ENCODE measurements around the gene RFX7. TPM values are rescaled to one million over a fixed set of nuclear protein-coding genes. Genes with fewer than 3 reads are reported as not detected.

Gene RFX7
- total RNA-seq, 5 donors from 2014 or later (not counting 1 experiment from before 2014, with no cell fraction given): 23.3 to 30.4 (median 27.9) TPM

GRCh38 chr15:56175788-56176187, 67.9 kb downstream of the RFX7 start:
- Mint-ChIP-seq H3K4me1 (peaks cover 39 to 60% (median 50%) of the 10 kb centered on the region in 3 donors), H3K9me3 (peaks cover 4 to 5% (median 5%) of the 10 kb centered on the region in 3 donors), H3K27ac (peak overlapping the region in 1 of 2 donors; percentile 0), H3K4me3 (no peak overlapping the region), H3K36me3 (peaks cover 50% of the 10 kb centered on the region), H3K27me3 (no peaks in the 10 kb centered on the region)
- H3K36me3 ChIP-seq (ENCODE audit: control insufficient read depth in 2 of 2, extremely low read depth in 1 of 2, insufficient read depth in 1 of 2, low read length in 1 of 2): peaks cover 0 to 7% of the 10 kb centered on the region in 2 donors
- no CpG with 5 or more reads among the region's 1 CpG for WGBS (ENCODE audit: insufficient coverage)
- POLR2A ChIA-PET: interaction anchor here in 1 of 2 donors (0.5 kb wide), 1 partner anchor 194 kb away, joined by 3 read pairs; no protein-coding TSS in a partner anchor
- CTCF ChIA-PET: interaction anchor here in 1 of 2 donors (0.6 kb wide), 1 partner anchor 16 kb away, joined by 3 read pairs; no protein-coding TSS in a partner anchor
- ATAC-seq (replicated peaks in 1 of 4): no peak
- no peaks in the 10 kb centered on the region for H3K27me3 ChIP-seq (replicated peaks in 1 of 2; ENCODE audit: control insufficient read depth in 2 of 2, extremely low read depth in 1 of 2, insufficient read depth in 2 of 2, low read length in 1 of 2)
- no peak overlapping the region for H3K4me3 ChIP-seq (ENCODE audit: control insufficient read depth in 1 of 2, extremely low read depth in 1 of 2, low read length in 1 of 2)
- H3K27ac ChIP-seq (ENCODE audit: low read length): no peak overlapping the region
- H3K9me3 ChIP-seq: peaks cover 2% of the 10 kb centered on the region
- peaks cover 0 to 3% of the 10 kb centered on the region in 2 experiments for H3K4me1 ChIP-seq (ENCODE audit: control insufficient read depth in 1 of 2, extremely low read depth in 1 of 2, insufficient read depth in 2 of 2, low read length in 2 of 2)
- DNase-seq: no peak

GRCh38 chr15:56174649-56175048, 69.0 kb downstream of the RFX7 start:
- H3K27ac ChIP-seq (ENCODE audit: low read length): no peak overlapping the region
- peaks cover 49 to 66% (median 56%) of the 10 kb centered on the region in 3 donors for H3K4me1 Mint-ChIP-seq
- H3K9me3 ChIP-seq: peaks cover 2% of the 10 kb centered on the region
- ChIA-PET CTCF (interaction anchor here in 1 of 2 donors (0.6 to 0.7 kb wide), 3 partner anchors 70 to 329 kb away, joined by 3 read pairs; no protein-coding TSS in a partner anchor), POLR2A (interaction anchor here in 1 of 2 donors (1.0 kb wide), 1 partner anchor 14 kb away, joined by 4 read pairs; no protein-coding TSS in a partner anchor)
- ATAC-seq (replicated peaks in 1 of 4) (peak in 1 of 4 experiments; percentile 46), DNase-seq (peak in 1 of 35 experiments; percentile 25)
- H3K4me3 ChIP-seq (ENCODE audit: control insufficient read depth in 1 of 2, extremely low read depth in 1 of 2, low read length in 1 of 2): no peak overlapping the region
- peak overlapping the region; percentile 13 to 46 (median 25) for H3K4me3 Mint-ChIP-seq
- no CpG with 5 or more reads among the region's 6 CpGs for WGBS (ENCODE audit: insufficient coverage)
- H3K4me1 ChIP-seq (ENCODE audit: control insufficient read depth in 1 of 2, extremely low read depth in 1 of 2, insufficient read depth in 2 of 2, low read length in 2 of 2): peaks cover 0 to 3% of the 10 kb centered on the region in 2 experiments
- H3K9me3 Mint-ChIP-seq: peaks cover 4 to 5% (median 5%) of the 10 kb centered on the region in 3 donors
- H3K36me3 ChIP-seq (ENCODE audit: control insufficient read depth in 2 of 2, extremely low read depth in 1 of 2, insufficient read depth in 1 of 2, low read length in 1 of 2): peaks cover 0 to 7% of the 10 kb centered on the region in 2 donors
- H3K27me3 Mint-ChIP-seq: no peaks in the 10 kb centered on the region
- peak overlapping the region in 1 of 2 donors; percentile 12 for H3K27ac Mint-ChIP-seq
- H3K36me3 Mint-ChIP-seq: peaks cover 59% of the 10 kb centered on the region
- no peaks in the 10 kb centered on the region for H3K27me3 ChIP-seq (replicated peaks in 1 of 2; ENCODE audit: control insufficient read depth in 2 of 2, extremely low read depth in 1 of 2, insufficient read depth in 2 of 2, low read length in 1 of 2)

- no peaks in the 10 kb centered on the region for H3K27me3 ChIP-seq (replicated peaks in 1 of 2; ENCODE audit: control insufficient read depth in 2 of 2, extremely low read depth in 1 of 2, insufficient read depth in 2 of 2, low read length in 1 of 2)
- no peak for DNase-seq
- H3K27ac Mint-ChIP-seq: no peak overlapping the region
These were observed 75.3 kb downstream of the RFX7 start for GRCh38 chr15:56168394-56168793.

GRCh38 chr15:56165234-56165633, 78.4 kb downstream of the RFX7 start:
- no peak for ATAC-seq (replicated peaks in 1 of 4)
- peak overlapping the region; percentile 28 to 36 for H3K27ac Mint-ChIP-seq

More at GRCh38 chr15:56168394-56168793, 75.3 kb downstream of the RFX7 start:
- no peaks in the 10 kb centered on the region for H3K27me3 Mint-ChIP-seq
- no peak overlapping the region for H3K4me3 ChIP-seq (ENCODE audit: control insufficient read depth in 1 of 2, extremely low read depth in 1 of 2, low read length in 1 of 2)
- CTCF ChIA-PET: no interaction called here
- no peak overlapping the region for H3K27ac ChIP-seq (ENCODE audit: low read length)
- ATAC-seq (replicated peaks in 1 of 4): no peak
- POLR2A ChIA-PET: no interaction called here
- H3K4me3 Mint-ChIP-seq: no peak overlapping the region
- H3K4me1 ChIP-seq (ENCODE audit: control insufficient read depth in 1 of 2, extremely low read depth in 1 of 2, insufficient read depth in 2 of 2, low read length in 2 of 2): peaks cover 3 to 11% of the 10 kb centered on the region in 2 experiments
- H3K9me3 Mint-ChIP-seq: peaks cover 4 to 5% (median 5%) of the 10 kb centered on the region in 3 donors
- no CpG with 5 or more reads among the region's 2 CpGs for WGBS (ENCODE audit: insufficient coverage)
- H3K4me1 Mint-ChIP-seq: peaks cover 61 to 75% (median 61%) of the 10 kb centered on the region in 3 donors
- peaks cover 0 to 7% of the 10 kb centered on the region in 2 donors for H3K36me3 ChIP-seq (ENCODE audit: control insufficient read depth in 2 of 2, extremely low read depth in 1 of 2, insufficient read depth in 1 of 2, low read length in 1 of 2)
- H3K36me3 Mint-ChIP-seq: peaks cover 56% of the 10 kb centered on the region
- H3K9me3 ChIP-seq: peaks cover 2% of the 10 kb centered on the region

GRCh38 chr15:56160966-56161365, 82.7 kb downstream of the RFX7 start:
- ATAC-seq (replicated peaks in 1 of 4) (no peak), DNase-seq (no peak)
- WGBS (ENCODE audit: insufficient coverage): no CpG with 5 or more reads among the region's 1 CpG
- Mint-ChIP-seq H3K27ac (peak overlapping the region in 1 of 2 donors; percentile 28), H3K36me3 (peaks cover 28% of the 10 kb centered on the region), H3K27me3 (no peaks in the 10 kb centered on the region), H3K4me1 (peaks cover 41 to 57% (median 54%) of the 10 kb centered on the region in 3 donors), H3K4me3 (no peak overlapping the region), H3K9me3 (peaks cover 0 to under 1% (median 0%) of the 10 kb centered on the region in 3 donors)
- Histone ChIP-seq H3K36me3 (ENCODE audit: control insufficient read depth in 2 of 2, extremely low read depth in 1 of 2, insufficient read depth in 1 of 2, low read length in 1 of 2) (no peaks in the 10 kb centered on the region), H3K9me3 (no peaks in the 10 kb centered on the region), H3K27me3 (replicated peaks in 1 of 2; ENCODE audit: control insufficient read depth in 2 of 2, extremely low read depth in 1 of 2, insufficient read depth in 2 of 2, low read length in 1 of 2) (no peaks in the 10 kb centered on the region), H3K4me1 (ENCODE audit: control insufficient read depth in 1 of 2, extremely low read depth in 1 of 2, insufficient read depth in 2 of 2, low read length in 2 of 2) (peaks cover 3 to 9% of the 10 kb centered on the region in 2 experiments), H3K27ac (ENCODE audit: low read length) (no peak overlapping the region), H3K4me3 (ENCODE audit: control insufficient read depth in 1 of 2, extremely low read depth in 1 of 2, low read length in 1 of 2) (no peak overlapping the region)
- ChIA-PET POLR2A (interaction anchor here in 1 of 2 donors (0.9 kb wide), 1 partner anchor 14 kb away, joined by 4 read pairs; no protein-coding TSS in a partner anchor), CTCF (no interaction called here)

More at GRCh38 chr15:56165234-56165633, 78.4 kb downstream of the RFX7 start:
- ChIA-PET CTCF (no interaction called here), POLR2A (no interaction called here)
- Histone ChIP-seq H3K36me3 (ENCODE audit: control insufficient read depth in 2 of 2, extremely low read depth in 1 of 2, insufficient read depth in 1 of 2, low read length in 1 of 2) (no peaks in the 10 kb centered on the region), H3K9me3 (no peaks in the 10 kb centered on the region), H3K27me3 (replicated peaks in 1 of 2; ENCODE audit: control insufficient read depth in 2 of 2, extremely low read depth in 1 of 2, insufficient read depth in 2 of 2, low read length in 1 of 2) (no peaks in the 10 kb centered on the region), H3K27ac (ENCODE audit: low read length) (no peak overlapping the region), H3K4me3 (ENCODE audit: control insufficient read depth in 1 of 2, extremely low read depth in 1 of 2, low read length in 1 of 2) (no peak overlapping the region), H3K4me1 (ENCODE audit: control insufficient read depth in 1 of 2, extremely low read depth in 1 of 2, insufficient read depth in 2 of 2, low read length in 2 of 2) (peaks cover 10 to 11% of the 10 kb centered on the region in 2 experiments)
- WGBS (ENCODE audit: insufficient coverage): no CpG with 5 or more reads among the region's 2 CpGs
- Mint-ChIP-seq H3K27me3 (no peaks in the 10 kb centered on the region), H3K4me1 (peaks cover 51 to 79% (median 73%) of the 10 kb centered on the region in 3 donors), H3K36me3 (peaks cover 26% of the 10 kb centered on the region), H3K4me3 (no peak overlapping the region), H3K9me3 (no peaks in the 10 kb centered on the region)
- no peak for DNase-seq

- H3K4me3 Mint-ChIP-seq: no peak overlapping the region
- POLR2A ChIA-PET: no interaction called here
- no CpG with 5 or more reads among the region's 3 CpGs for WGBS (ENCODE audit: insufficient coverage)
- DNase-seq (no peak), ATAC-seq (replicated peaks in 1 of 4) (no peak)
- no peak overlapping the region for H3K27ac Mint-ChIP-seq
- H3K36me3 Mint-ChIP-seq: peaks cover 49% of the 10 kb centered on the region
- H3K27me3 Mint-ChIP-seq: no peaks in the 10 kb centered on the region
- no peaks in the 10 kb centered on the region for H3K36me3 ChIP-seq (ENCODE audit: control insufficient read depth in 2 of 2, extremely low read depth in 1 of 2, insufficient read depth in 1 of 2, low read length in 1 of 2)
- H3K4me1 Mint-ChIP-seq: peaks cover 46 to 58% (median 51%) of the 10 kb centered on the region in 3 donors
- H3K9me3 Mint-ChIP-seq: peaks cover 5 to 26% (median 18%) of the 10 kb centered on the region in 3 donors
- H3K4me1 ChIP-seq (ENCODE audit: control insufficient read depth in 1 of 2, extremely low read depth in 1 of 2, insufficient read depth in 2 of 2, low read length in 2 of 2): peaks cover 0 to 7% of the 10 kb centered on the region in 2 experiments
- H3K9me3 ChIP-seq: no peaks in the 10 kb centered on the region
- H3K27ac ChIP-seq (ENCODE audit: low read length): no peak overlapping the region
- no peaks in the 10 kb centered on the region for H3K27me3 ChIP-seq (replicated peaks in 1 of 2; ENCODE audit: control insufficient read depth in 2 of 2, extremely low read depth in 1 of 2, insufficient read depth in 2 of 2, low read length in 1 of 2)
- CTCF ChIA-PET: no interaction called here
- no peak overlapping the region for H3K4me3 ChIP-seq (ENCODE audit: control insufficient read depth in 1 of 2, extremely low read depth in 1 of 2, low read length in 1 of 2)
These were observed 86.8 kb downstream of the RFX7 start for GRCh38 chr15:56156877-56157276.
